ENCODE measurements around the gene RPGRIP1.
"Not testable (repeated sequence)": the region's sequence is repeated elsewhere in the genome, so short reads cannot be mapped to it uniquely, and the experiment has no call there.

Gene RPGRIP1

GRCh38 chr14:21279783-21280182 lies at the start of gene RPGRIP1:
Gene RPGRIP1, plus strand, starts transcription at chr14:21280083. Its CDS starts 7,894 bp downstream, at chr14:21287977.
- DNase-seq (ENCODE audit: low spot score): no peak

- DNase-seq (ENCODE audit: low spot score): no peak
Measured at GRCh38 chr14:21231020-21231652, 48.7 kb upstream of the RPGRIP1 start.

DNA sequence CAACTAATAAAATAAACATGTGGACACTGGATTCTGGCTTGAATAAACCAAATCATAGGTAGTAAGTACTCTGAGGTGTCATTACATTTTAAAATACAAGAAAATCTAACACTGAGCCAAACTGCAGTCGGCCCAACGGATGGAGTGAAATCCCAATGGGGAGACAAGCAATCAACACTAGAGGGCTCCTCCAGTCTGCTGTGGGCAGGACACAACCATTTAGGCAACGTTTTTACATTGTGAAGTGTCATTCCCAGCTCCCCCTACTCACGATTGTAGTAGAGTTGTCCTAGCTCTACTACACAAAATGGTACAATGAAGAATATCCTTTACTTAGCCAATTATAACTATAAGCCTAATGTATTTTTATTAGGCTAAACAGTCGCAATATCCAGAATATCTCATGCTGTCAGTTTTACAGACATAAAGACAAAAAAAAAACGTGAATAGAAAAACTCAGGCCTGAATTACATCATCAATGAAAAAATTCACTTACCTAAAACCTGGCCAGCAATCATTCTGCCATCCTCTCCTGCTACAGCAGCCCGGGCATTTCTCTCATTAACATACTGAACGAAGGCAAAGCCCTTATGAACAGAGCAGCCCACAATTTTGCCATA lies 46.3 kb upstream of the RPGRIP1 start:
- no peak for DNase-seq (ENCODE audit: low spot score)

DNA sequence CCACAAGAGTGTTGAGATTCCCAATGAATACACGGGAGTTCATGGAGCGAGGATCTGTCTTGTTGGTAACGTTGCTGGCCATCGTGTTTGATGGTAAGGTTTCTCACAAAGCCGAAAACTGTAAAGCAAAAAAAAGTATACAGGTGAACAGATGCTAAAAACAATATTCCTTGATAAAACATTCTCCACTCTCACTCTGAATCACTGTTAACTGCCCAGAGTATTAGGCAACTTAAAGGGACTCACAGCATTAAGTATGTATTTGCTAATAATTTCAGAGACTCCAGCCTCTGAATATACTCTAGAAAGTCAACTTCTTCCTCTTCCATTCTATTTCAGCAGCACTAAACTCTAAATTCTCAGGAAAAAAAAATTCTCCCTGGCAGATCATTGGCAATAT lies 45.8 kb upstream of the RPGRIP1 start:
- no peak for DNase-seq (ENCODE audit: low spot score)

DNA sequence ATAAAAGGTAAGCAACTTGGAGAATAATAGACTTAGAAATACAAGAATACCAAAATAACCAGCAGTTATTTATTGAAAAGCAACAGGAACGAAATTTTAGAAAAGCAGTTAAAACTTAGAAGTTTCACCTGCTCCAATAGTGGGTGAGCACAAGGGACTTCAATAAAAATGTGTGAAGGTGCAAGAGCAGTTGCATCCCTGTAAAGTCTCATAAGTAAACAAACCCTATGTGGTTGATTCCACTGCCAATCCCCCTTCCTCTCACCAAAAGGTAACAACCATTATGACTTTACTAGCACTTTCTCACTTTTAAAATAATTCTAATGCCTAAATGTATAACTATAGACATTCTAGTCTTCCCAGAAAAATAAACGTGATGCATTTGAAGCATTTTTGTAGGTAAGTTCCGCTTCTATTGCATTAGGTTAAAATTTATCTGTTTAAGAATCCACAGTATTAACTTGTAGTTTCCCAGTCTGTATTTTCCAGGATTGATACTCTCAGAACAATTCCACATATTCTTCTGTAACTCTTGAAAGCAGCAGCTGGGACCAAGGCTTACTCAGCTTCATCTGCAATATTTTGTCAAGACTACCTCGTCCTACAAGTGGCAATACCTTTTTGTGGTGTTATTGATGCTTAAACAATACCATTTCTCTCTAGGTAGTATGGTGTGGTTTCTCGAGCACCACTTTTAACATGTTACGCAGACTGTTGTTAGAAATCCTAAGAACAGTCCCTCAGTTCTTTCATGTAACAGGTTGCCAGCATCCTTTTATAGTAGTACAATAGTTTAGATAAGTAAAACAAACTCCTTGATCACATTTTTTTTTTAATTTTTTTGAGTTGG lies 42.7 kb upstream of the RPGRIP1 start:
- DNase-seq (ENCODE audit: low spot score): no peak

GRCh38 chr14:21238823-21239518 lies 40.9 kb upstream of the RPGRIP1 start:
- no peak for DNase-seq (ENCODE audit: low spot score)

GRCh38 chr14:21240417-21240816 lies 39.5 kb upstream of the RPGRIP1 start:
- DNase-seq (ENCODE audit: low spot score): no peak

DNA sequence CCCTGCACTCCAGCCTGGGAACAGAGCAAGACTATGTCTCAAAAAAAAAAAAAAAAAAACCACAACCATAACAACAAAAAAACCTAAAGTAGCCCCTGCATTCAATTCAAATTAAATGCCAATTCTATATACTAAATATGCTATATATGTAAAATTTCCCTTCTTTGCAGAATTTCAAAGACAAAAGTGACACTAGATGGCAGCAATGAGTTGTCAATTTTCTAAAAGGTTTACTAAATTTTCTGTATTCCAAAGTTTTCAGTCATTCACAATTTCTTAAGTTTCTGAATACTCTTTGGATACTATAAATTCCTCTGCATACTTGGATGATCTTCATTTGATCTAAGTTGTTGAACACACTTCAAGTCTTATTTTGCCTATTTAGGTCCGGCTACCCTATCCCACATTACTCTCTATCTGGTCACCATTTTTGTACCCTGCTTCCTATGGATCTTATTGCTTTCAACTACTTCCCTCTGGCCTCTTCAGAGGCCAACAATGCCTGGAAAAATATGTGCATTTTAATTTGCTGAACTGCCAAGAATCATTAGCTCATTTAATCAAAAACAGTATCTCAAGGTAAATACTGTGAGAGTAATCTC lies 38.6 kb upstream of the RPGRIP1 start:
- no peak for DNase-seq (ENCODE audit: low spot score)

DNA sequence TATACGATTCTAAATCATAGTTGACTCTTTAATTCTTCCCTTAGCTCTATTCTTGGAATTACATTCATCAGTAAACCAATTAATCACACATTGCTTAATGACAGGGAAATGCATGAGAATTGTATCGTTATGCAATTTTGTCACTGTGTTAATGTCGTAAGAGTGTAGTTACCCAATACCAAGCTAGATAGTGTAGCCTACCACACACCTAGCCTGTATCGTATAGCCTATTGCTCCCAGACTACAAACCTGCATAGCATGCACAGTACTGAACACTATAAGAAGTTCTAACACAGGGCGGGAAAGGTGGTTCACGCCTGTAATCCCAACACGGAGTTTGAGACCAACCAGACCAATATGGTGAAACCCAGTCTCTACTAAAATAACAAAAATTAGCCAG lies 35.3 kb upstream of the RPGRIP1 start:
- no peak for DNase-seq (ENCODE audit: low spot score)

GRCh38 chr14:21245813-21246212 lies 34.1 kb upstream of the RPGRIP1 start:
- no peak for DNase-seq (ENCODE audit: low spot score)

- no peak for DNase-seq (ENCODE audit: low spot score)
Measured at GRCh38 chr14:21248338-21248737, 31.5 kb upstream of the RPGRIP1 start.

- no peak for DNase-seq (ENCODE audit: low spot score)
Measured at GRCh38 chr14:21248739-21249411, 31.0 kb upstream of the RPGRIP1 start.

GRCh38 chr14:21251215-21251614 lies 28.7 kb upstream of the RPGRIP1 start:
- no peak for DNase-seq (ENCODE audit: low spot score)

DNA sequence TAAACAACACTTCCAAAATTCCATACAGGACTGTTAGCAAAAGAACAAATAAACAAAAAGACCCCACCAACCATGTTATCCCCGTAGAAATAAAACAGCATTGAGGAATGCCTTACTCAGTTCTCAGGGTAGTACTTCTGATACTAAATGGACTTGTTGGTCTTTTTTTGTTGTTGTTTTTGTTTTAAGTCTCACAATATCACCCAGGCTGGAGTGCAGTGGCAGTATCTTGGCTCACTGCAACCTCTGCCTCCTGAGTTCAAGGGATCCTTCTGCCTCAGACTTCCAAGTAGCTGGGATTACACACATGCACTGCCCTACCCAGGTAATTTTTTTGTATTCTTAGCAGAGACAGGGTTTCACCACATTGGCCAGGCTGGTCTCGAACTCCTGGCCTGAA lies 27.7 kb upstream of the RPGRIP1 start:
- no peak for DNase-seq (ENCODE audit: low spot score)

- DNase-seq (ENCODE audit: low spot score): no peak
Measured at GRCh38 chr14:21255385-21256101, 24.3 kb upstream of the RPGRIP1 start.

GRCh38 chr14:21256102-21256447 lies 23.8 kb upstream of the RPGRIP1 start:
- DNase-seq (ENCODE audit: low spot score): not testable (repeated sequence)

- DNase-seq (ENCODE audit: low spot score): no peak
Measured at GRCh38 chr14:21256539-21257393, 23.1 kb upstream of the RPGRIP1 start.

DNA sequence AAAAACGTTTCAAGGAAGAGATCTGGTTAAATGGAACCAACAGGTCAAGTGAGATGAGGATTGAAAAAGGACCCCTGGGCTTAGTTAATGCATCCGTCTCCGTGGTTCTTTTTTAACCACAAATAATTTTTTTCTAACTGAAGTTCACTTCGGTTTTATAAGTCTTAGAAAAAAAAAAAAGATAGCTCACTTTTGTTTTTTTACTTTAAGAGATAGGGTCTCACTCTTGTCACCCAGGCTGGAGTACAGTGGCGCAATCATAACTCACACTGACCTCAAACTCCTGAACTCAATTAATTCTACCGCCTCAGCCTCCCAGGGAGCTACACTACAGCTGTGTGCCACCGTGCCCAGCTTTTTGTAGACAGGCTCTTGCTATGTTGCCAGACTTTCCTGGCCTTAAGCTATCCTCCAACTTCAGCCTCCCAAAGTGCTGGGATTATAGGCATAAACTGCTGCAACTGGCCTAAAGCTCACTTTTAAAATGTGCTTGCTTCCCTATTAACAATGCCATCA lies 22.4 kb upstream of the RPGRIP1 start:
- no peak for DNase-seq (ENCODE audit: low spot score)

GRCh38 chr14:21258005-21258888 lies 21.6 kb upstream of the RPGRIP1 start:
- DNase-seq (ENCODE audit: low spot score): no peak

Measured in ecto neural progenitor cell (in vitro differentiated cells).